AG09319 (cell line): ENCODE results near the gene CLASP1.

Source experiments
- DNase-seq: peaks from one replicate; pipeline ENCODE4 v3.0.0-alpha.2; 2010; ENCODE audit warnings: low read depth; ENCODE audit errors: extremely low read depth
- CTCF ChIP-seq: IDR thresholded peaks from 2 replicates; pipeline ENCODE4 v1.5.1; 2011; ENCODE audit warnings: low read depth, mild to moderate bottlenecking, inconsistent platforms, low read length, moderate library complexity

Gene CLASP1

DNA sequence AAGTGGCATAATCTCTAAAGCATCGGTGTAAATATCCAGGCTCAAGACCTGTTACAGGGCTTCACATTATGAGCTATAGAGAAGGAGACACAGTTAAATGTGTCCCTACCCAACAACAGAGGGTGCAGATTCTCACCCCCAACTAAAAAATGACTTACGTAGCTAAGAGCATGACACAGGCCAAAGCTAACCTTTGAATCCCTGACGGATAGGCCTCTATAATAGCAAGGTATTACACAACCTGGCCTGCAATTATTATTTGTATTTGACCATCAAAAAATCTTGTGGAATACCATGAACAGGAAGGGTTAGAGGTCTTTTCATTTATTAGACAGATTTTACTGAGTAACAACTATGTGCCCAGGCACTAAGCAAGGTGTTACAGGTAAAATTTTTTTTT, 73.5 kb downstream of the CLASP1 start:
- DNase-seq, result no peak
- TF ChIP-seq CTCF, result no peak

GRCh38 chr2:121570667-121571055, 78.6 kb downstream of the CLASP1 start:
- no peak for TF ChIP-seq CTCF
- no peak for DNase-seq

DNA sequence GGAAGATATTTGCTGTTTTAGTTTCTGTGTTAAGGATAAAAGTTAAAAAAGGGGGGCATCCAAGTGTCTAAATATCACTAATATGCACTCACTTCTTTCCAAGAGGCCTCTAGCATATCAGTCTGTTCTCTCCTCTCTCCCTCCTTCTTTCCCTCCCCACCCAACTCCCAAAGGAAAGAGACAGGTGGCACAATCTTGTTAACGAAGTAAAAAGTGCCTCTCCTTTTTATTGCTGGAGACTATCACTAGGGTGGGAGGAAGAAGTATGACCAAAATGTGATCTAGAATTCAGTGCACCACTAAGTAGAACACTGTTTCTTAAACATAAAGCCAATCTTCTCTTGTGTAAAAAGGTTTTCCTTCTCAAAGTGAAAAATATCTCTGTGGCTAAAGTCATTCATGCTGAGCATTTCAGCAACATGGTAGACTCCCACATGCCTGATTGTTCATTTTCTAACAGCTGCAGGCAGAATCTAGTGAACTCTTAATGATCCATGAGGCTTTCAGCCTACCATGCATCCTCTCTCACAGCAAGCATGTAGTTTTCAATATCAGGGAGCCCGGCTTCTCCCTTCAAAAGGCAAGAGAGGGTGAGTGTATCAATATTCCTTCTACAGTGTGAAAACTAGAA, 79.1 kb downstream of the CLASP1 start:
- no peak for DNase-seq

GRCh38 chr2:121567957-121568409, 81.3 kb downstream of the CLASP1 start:
- no peak for DNase-seq
- TF ChIP-seq CTCF, result no peak

More for the DNA sequence above, 79.1 kb downstream of the CLASP1 start:
- no peak for TF ChIP-seq CTCF

DNA sequence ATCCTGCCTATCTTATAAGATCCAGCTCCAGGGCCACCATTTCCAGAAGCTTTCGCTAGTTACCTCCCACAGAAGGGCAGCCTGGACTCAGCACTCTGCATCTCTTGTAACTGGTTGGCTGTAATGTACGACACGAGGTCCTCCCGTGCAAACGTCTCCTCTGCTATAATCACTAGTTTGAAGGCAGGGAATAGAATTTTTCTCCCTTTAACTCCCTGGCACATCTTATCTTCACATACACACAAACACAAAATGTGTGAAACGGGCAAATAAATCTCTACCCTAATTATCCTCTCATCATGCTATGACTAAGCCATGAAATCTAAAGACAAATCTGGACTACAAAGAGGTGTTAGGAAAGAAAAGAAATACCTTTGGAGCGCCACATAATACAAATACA, 81.8 kb downstream of the CLASP1 start:
- no peak for TF ChIP-seq CTCF
- DNase-seq, result no peak

DNA sequence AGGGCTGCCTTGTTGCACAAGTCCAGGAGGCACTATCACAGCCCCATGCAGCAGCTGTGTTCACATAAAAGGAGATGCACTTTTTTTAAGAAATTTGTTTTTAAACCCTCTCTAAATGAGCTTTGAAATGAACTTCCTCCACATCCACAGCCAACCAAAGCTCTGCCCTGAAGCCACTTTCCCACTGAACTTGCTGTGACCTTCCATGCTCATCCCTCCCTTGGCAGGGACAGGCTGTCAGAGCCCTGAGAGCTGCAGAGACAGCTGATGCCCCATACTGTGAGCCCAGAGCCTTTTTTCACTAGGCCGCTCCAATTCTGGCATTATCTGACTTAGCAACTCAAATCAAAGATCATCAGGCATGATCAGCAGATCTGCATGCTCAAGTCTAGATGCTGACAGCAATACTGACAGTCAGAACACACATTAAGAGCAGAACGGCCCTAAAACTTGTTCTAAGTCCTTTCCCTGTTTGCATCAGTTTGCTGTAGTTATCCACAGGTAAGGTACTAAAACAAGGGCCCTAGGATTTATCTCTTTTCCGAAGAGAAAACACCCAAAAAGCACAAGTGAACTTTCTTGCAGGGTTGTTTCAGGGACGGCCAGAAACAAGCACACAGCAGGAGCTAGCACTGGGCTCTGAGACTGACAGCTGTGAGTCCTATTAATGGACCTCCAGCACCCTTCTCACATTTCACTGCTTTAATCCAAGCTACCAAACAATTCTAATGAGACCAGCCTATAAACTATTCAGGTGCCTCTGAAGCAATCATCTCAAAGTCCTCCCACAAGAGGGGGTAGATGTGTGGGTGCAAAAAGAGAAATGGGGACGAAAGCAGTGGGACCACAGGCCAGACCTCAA, 83.6 kb downstream of the CLASP1 start:
- DNase-seq, result no peak

More for the DNA sequence above, 83.6 kb downstream of the CLASP1 start:
- TF ChIP-seq CTCF, result no peak
